Sigmoid colon (tissue), 4 donors: ENCODE results near the gene OVAAL.

Source experiments
- EP300 ChIP-seq, 4 donors: sonication (generic); formaldehyde crosslinking; IDR thresholded peaks; one replicate each; pipeline ENCODE4 v1.6.1; 2017; ENCODE audit warnings: antibody characterized with exemption in 4 of 4
- POLR2A ChIP-seq, 2 donors: fragments of 450-650 bp; IDR thresholded peaks; one replicate each; pipeline ENCODE4 v1.6.1; 2016; ENCODE audit warnings: antibody characterized with exemption in 2 of 2, mild to moderate bottlenecking in 2 of 2, moderate library complexity in 2 of 2
- TF ChIP-seq, protein P1 (sequence below), 4 experiments: fragments of 450-650 bp in 3 of 4; fragments of 200-600 bp in 1 of 4; IDR thresholded peaks; one replicate each; pipeline ENCODE4 v1.5.1; 2016 to 2019; ENCODE audit warnings: antibody characterized with exemption in 4 of 4, mild to moderate bottlenecking in 3 of 4, moderate library complexity in 2 of 4

- TF ChIP-seq POLR2A (IDR thresholded peaks at IDR 0.05) (no peak), EP300 (IDR thresholded peaks at IDR 0.05) (no peak)
- TF ChIP-seq, protein P1, sequence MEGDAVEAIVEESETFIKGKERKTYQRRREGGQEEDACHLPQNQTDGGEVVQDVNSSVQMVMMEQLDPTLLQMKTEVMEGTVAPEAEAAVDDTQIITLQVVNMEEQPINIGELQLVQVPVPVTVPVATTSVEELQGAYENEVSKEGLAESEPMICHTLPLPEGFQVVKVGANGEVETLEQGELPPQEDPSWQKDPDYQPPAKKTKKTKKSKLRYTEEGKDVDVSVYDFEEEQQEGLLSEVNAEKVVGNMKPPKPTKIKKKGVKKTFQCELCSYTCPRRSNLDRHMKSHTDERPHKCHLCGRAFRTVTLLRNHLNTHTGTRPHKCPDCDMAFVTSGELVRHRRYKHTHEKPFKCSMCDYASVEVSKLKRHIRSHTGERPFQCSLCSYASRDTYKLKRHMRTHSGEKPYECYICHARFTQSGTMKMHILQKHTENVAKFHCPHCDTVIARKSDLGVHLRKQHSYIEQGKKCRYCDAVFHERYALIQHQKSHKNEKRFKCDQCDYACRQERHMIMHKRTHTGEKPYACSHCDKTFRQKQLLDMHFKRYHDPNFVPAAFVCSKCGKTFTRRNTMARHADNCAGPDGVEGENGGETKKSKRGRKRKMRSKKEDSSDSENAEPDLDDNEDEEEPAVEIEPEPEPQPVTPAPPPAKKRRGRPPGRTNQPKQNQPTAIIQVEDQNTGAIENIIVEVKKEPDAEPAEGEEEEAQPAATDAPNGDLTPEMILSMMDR (IDR thresholded peaks at IDR 0.05): no peak
Measured at GRCh38 chr1:180603223-180603849, 44.6 kb downstream of the OVAAL start.
